HS-5 (cell line): ENCODE data around the gene GRIN3A.

Source experiments
- DNase-seq: peaks from one replicate; pipeline ENCODE4 v3.0.0-alpha.2; 2012; ENCODE audit warnings: low read depth

The GRIN3A gene

GRCh38 chr9:101705135-101705661 is 33.2 kb downstream of the GRIN3A start:
- DNase-seq: no peak

- no peak for DNase-seq
Measured at GRCh38 chr9:101702257-101702656, 36.2 kb downstream of the GRIN3A start.

- no peak for DNase-seq
Measured at GRCh38 chr9:101693546-101694336, 44.7 kb downstream of the GRIN3A start.

- DNase-seq: no peak
Measured at GRCh38 chr9:101691657-101692056, 46.8 kb downstream of the GRIN3A start.

GRCh38 chr9:101689039-101689438 is 49.4 kb downstream of the GRIN3A start:
- DNase-seq: no peak

- DNase-seq: no peak
Measured at GRCh38 chr9:101684665-101685064, 53.8 kb downstream of the GRIN3A start.

- no peak for DNase-seq
Measured at GRCh38 chr9:101683236-101683635, 55.2 kb downstream of the GRIN3A start.

- DNase-seq: no peak
Measured at GRCh38 chr9:101677861-101678260, 60.6 kb downstream of the GRIN3A start.

GRCh38 chr9:101675341-101675740 is 63.1 kb downstream of the GRIN3A start:
- no peak for DNase-seq

GRCh38 chr9:101674165-101674564 is 64.3 kb downstream of the GRIN3A start:
- no peak for DNase-seq

- no peak for DNase-seq
Measured at GRCh38 chr9:101673642-101674041, 64.8 kb downstream of the GRIN3A start.

GRCh38 chr9:101671567-101671966 is 66.9 kb downstream of the GRIN3A start:
- no peak for DNase-seq

- DNase-seq: no peak
Measured at GRCh38 chr9:101668421-101668820, 70.0 kb downstream of the GRIN3A start.

- no peak for DNase-seq
Measured at GRCh38 chr9:101664453-101664852, 74.0 kb downstream of the GRIN3A start.

GRCh38 chr9:101652601-101653175 is 85.8 kb downstream of the GRIN3A start:
- no peak for DNase-seq

- DNase-seq: no peak
Measured at GRCh38 chr9:101650142-101650541, 88.3 kb downstream of the GRIN3A start.

- no peak for DNase-seq
Measured at GRCh38 chr9:101648493-101648892, 90.0 kb downstream of the GRIN3A start.

- no peak for DNase-seq
Measured at GRCh38 chr9:101639785-101640665, 98.4 kb downstream of the GRIN3A start.

GRCh38 chr9:101639311-101639710 is 99.1 kb downstream of the GRIN3A start:
- no peak for DNase-seq

GRCh38 chr9:101636247-101636646 is 102.2 kb downstream of the GRIN3A start:
- DNase-seq: no peak

GRCh38 chr9:101635473-101635872 is 103.0 kb downstream of the GRIN3A start:
- no peak for DNase-seq

GRCh38 chr9:101634741-101635409 is 103.6 kb downstream of the GRIN3A start:
- no peak for DNase-seq
